Suprapubic skin (tissue), 4 donors: ENCODE measurements around the gene THEM4. TPM values are rescaled to one million over a fixed set of nuclear protein-coding genes. Genes with fewer than 3 reads are reported as not detected.

Source experiments
- DNase-seq, 2 donors: peaks; one replicate each; pipeline ENCODE4 v3.0.0-alpha.2; 2019; ENCODE audit warnings: low spot score in 2 of 2
- H3K27ac ChIP-seq: fragments of 200-600 bp; sonication (generic); one replicate; pipeline ENCODE4 v1.5.1; 2019
- H3K27me3 ChIP-seq: fragments of 200-600 bp; sonication (generic); one replicate; pipeline ENCODE4 v1.5.1; 2019
- H3K36me3 ChIP-seq: fragments of 200-600 bp; sonication (generic); one replicate; pipeline ENCODE4 v1.5.1; 2019
- H3K4me1 ChIP-seq: fragments of 200-600 bp; sonication (generic); one replicate; pipeline ENCODE4 v1.5.1; 2019
- H3K4me3 ChIP-seq: fragments of 200-600 bp; sonication (generic); one replicate; pipeline ENCODE4 v1.5.1; 2019; ENCODE audit warnings: mild to moderate bottlenecking
- H3K9me3 ChIP-seq: fragments of 200-600 bp; sonication (generic); one replicate; pipeline ENCODE4 v1.5.1; 2019
- EP300 ChIP-seq: sonication (generic); formaldehyde crosslinking; IDR thresholded peaks from one replicate; pipeline ENCODE4 v1.6.1; 2017; ENCODE audit warnings: antibody characterized with exemption
- POLR2A ChIP-seq, 2 donors: fragments of 450-650 bp; IDR thresholded peaks; one replicate each; pipeline ENCODE4 v1.6.1; 2017; ENCODE audit warnings: antibody characterized with exemption in 2 of 2, mild to moderate bottlenecking in 2 of 2, moderate library complexity in 2 of 2
- POLR2AphosphoS5 ChIP-seq, 3 donors: sonication (generic); formaldehyde crosslinking; IDR thresholded peaks; one replicate each; pipeline ENCODE4 v1.6.1; 2017; ENCODE audit warnings: antibody characterized with exemption in 3 of 3
- whole genome bisulfite sequencing: methylation state at CpG from one replicate; pipeline ENCODE4 v1.1.5; 2018; 5-methylcytosine and 5-hydroxymethylcytosine counted together
- total RNA-seq, 4 donors: library from RNA; depleted of rRNA; stranded (reverse); fragments of >200 nt; gene quantifications; one replicate each; pipeline ENCODE4 v1.1.0, GENCODE V29; 2016
- TF ChIP-seq, protein P1 (sequence below), 2 donors: fragments of 200-600 bp in 1 of 2; fragments of 450-650 bp in 1 of 2; sonication (generic) in 1 of 2; IDR thresholded peaks; one replicate each; pipeline ENCODE4 v1.5.1; 2016 to 2019; ENCODE audit warnings: antibody characterized with exemption in 2 of 2, mild to moderate bottlenecking in 1 of 2, moderate library complexity in 1 of 2

The THEM4 gene
- total RNA-seq, 4 donors from 2014 or later: 6.7 to 31.5 (median 8.9) TPM

- Histone ChIP-seq H3K27me3 (no peaks in the 10 kb centered on the region), H3K36me3 (no peaks in the 10 kb centered on the region), H3K4me1 (peaks cover 28% of the 10 kb centered on the region), H3K4me3 (no peak overlapping the region), H3K27ac (no peak overlapping the region), H3K9me3 (no peaks in the 10 kb centered on the region)
- no peak for TF ChIP-seq POLR2A (IDR thresholded peaks at IDR 0.05)
- TF ChIP-seq, protein P1, sequence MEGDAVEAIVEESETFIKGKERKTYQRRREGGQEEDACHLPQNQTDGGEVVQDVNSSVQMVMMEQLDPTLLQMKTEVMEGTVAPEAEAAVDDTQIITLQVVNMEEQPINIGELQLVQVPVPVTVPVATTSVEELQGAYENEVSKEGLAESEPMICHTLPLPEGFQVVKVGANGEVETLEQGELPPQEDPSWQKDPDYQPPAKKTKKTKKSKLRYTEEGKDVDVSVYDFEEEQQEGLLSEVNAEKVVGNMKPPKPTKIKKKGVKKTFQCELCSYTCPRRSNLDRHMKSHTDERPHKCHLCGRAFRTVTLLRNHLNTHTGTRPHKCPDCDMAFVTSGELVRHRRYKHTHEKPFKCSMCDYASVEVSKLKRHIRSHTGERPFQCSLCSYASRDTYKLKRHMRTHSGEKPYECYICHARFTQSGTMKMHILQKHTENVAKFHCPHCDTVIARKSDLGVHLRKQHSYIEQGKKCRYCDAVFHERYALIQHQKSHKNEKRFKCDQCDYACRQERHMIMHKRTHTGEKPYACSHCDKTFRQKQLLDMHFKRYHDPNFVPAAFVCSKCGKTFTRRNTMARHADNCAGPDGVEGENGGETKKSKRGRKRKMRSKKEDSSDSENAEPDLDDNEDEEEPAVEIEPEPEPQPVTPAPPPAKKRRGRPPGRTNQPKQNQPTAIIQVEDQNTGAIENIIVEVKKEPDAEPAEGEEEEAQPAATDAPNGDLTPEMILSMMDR (IDR thresholded peaks at IDR 0.05): no peak
- no peak for TF ChIP-seq EP300
- no peak for TF ChIP-seq POLR2AphosphoS5 (IDR thresholded peaks at IDR 0.05)
- no peak for DNase-seq
- 77% methylated on average over 1 of the region's 1 CpG for WGBS
Measured at GRCh38 chr1:151939779-151940178, 30.5 kb upstream of the THEM4 start.

DNA sequence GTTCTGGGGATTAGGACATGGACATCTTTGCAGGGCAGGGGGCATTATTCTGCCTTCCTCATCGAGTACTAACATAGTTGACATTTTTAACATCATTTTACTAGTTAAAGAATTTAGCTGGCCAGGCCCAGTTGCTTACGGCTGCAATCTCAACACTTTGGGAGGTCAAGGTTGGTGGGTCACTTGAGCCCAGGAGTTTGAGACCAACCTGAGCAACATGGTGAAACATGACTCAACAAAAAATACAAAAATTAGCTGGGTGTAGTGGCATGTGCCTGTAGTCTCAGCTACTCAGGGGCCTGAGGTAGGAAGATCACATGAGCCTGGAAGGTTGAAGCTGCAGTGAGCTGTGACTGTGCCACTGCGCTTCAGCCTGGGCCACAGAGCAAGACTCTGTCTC lies 29.8 kb upstream of the THEM4 start:
- Histone ChIP-seq H3K27me3 (no peaks in the 10 kb centered on the region), H3K36me3 (no peaks in the 10 kb centered on the region), H3K9me3 (no peaks in the 10 kb centered on the region), H3K4me1 (peaks cover 24% of the 10 kb centered on the region), H3K4me3 (no peak overlapping the region), H3K27ac (no peak overlapping the region)
- WGBS: 92% methylated on average over 3 of the region's 3 CpGs
- DNase-seq: no peak
- TF ChIP-seq, protein P1 (IDR thresholded peaks at IDR 0.05): no peak
- no peak for TF ChIP-seq EP300
- TF ChIP-seq POLR2AphosphoS5 (IDR thresholded peaks at IDR 0.05): no peak
- no peak for TF ChIP-seq POLR2A (IDR thresholded peaks at IDR 0.05)

GRCh38 chr1:151936653-151937052 lies 27.3 kb upstream of the THEM4 start:
- TF ChIP-seq, protein P1 (IDR thresholded peaks at IDR 0.05): no peak
- TF ChIP-seq POLR2A (IDR thresholded peaks at IDR 0.05): no peak
- TF ChIP-seq POLR2AphosphoS5 (IDR thresholded peaks at IDR 0.05): no peak
- no peak for TF ChIP-seq EP300
- Histone ChIP-seq H3K27ac (no peak overlapping the region), H3K9me3 (no peaks in the 10 kb centered on the region), H3K4me1 (peaks cover 15% of the 10 kb centered on the region), H3K36me3 (no peaks in the 10 kb centered on the region), H3K4me3 (no peak overlapping the region), H3K27me3 (no peaks in the 10 kb centered on the region)
- DNase-seq: no peak
- 76% methylated on average over 7 of the region's 7 CpGs for WGBS

- H3K27ac ChIP-seq: no peak overlapping the region
- H3K9me3 ChIP-seq: no peaks in the 10 kb centered on the region
- H3K36me3 ChIP-seq: no peaks in the 10 kb centered on the region
- H3K4me3 ChIP-seq: no peak overlapping the region
- H3K27me3 ChIP-seq: no peaks in the 10 kb centered on the region
- no peak for DNase-seq
- H3K4me1 ChIP-seq: peaks cover 9% of the 10 kb centered on the region
- TF ChIP-seq POLR2A (IDR thresholded peaks at IDR 0.05) (no peak), EP300 (no peak), POLR2AphosphoS5 (IDR thresholded peaks at IDR 0.05) (no peak)
- TF ChIP-seq, protein P1 (IDR thresholded peaks at IDR 0.05): no peak
- WGBS: 57% methylated on average over 2 of the region's 2 CpGs
Measured at GRCh38 chr1:151935894-151936602, 26.7 kb upstream of the THEM4 start.

DNA sequence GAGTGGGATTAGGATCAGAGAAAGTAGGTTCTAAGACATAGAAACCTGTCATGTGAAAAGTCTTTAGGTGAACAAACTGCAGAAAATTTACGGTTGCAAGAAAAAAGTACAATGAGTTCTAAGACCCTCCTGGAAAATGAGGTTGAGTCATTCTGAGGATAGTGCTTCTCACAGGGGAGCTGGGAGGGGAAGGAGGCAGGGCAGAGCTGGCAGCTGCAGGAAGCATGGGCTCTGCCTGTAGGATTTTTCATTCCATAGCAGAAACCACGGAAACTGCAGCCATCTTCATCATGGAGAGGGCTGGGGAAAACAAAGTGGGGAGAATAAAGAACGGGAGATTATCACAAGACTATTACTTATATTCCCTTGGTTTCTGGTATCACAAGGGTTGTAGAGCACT lies 25.8 kb upstream of the THEM4 start:
- Histone ChIP-seq H3K36me3 (no peaks in the 10 kb centered on the region), H3K4me3 (no peak overlapping the region), H3K9me3 (no peaks in the 10 kb centered on the region), H3K27ac (no peak overlapping the region), H3K4me1 (peaks cover 4% of the 10 kb centered on the region), H3K27me3 (no peaks in the 10 kb centered on the region)
- no peak for DNase-seq
- TF ChIP-seq EP300: no peak
- TF ChIP-seq, protein P1 (IDR thresholded peaks at IDR 0.05): no peak
- TF ChIP-seq POLR2AphosphoS5 (IDR thresholded peaks at IDR 0.05): no peak
- TF ChIP-seq POLR2A (IDR thresholded peaks at IDR 0.05): no peak
- 68% methylated on average over 3 of the region's 3 CpGs for WGBS
